Measurements from ENCODE around the gene ANKDD1A. TPM values are rescaled to one million over a fixed set of nuclear protein-coding genes. Genes with fewer than 3 reads are reported as not detected.

Gene ANKDD1A
- total RNA-seq, 1 donor from 2014 or later: 25.5 TPM

DNA sequence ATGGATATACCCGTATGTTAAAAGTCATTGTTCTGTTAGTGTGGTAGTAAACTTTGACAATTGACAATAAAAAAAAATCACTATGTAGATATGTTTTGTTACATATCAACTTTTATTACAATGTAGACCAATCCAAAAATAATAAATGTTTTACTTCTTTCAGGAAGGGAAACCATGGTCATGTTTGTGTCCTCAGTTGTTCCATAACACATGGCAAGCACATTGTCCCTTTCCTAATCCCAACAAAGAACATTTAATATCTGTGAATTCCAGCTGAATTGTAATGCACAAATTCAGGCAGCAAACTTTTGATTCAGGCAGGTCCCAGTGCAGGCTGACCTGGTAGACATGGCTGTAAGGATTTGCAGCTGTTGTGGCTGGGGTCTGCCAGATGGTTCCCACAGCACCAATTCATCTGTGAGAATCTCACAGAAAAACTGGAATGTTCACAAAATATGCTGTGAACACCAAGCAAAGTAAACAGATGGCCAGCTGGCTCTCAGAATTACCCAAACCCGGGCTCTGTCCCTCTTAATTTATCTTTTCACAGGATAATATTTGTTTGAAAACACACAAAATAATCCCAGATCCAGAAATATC lies 79.9 kb downstream of the ANKDD1A start:
- intact Hi-C loops (cut with DNase I): no loop called here
- no peak for ATAC-seq

DNA sequence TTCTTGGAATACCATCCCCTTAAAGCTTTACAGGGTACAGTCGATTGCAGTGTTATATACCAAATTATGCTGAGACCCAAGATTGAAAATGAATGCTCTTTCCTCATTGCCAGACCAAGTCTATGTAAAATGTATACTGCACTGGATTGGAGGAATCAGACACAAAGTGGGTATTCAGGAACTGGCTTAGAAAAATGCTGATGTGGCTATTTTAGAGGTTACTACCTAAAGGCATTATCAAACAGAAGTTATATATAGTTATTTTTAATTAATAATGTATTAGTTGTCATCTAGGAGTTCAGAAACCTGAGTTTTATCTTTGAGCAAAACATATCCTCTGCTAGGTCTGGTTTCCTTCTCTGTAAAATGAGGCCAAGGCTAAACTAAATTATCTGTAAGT lies 81.6 kb downstream of the ANKDD1A start:
- ATAC-seq: no peak
- intact Hi-C loops (cut with DNase I): no loop called here
- no peak for DNase-seq (ENCODE audit: low spot score)

More for the DNA sequence above, 79.9 kb downstream of the ANKDD1A start:
- no peak for DNase-seq (ENCODE audit: low spot score)

DNA sequence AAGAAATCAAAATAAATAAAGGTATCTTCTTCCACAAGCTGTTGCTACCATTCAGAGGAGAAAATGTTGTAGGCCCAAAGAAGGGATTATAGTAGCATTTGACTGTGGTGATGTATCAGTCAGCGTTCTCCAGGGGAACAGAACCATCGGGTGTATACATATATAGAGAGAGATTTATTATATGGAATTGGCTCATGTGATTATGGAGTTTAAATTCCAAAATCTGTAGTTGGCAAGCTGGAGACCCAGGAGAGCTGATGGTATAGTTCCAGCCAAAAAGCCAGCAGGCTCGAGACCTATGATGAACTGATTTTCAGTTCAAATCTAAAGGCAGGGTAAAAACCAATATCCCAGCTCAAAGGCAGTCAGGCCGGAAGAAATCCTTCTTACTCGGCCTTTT lies 85.4 kb downstream of the ANKDD1A start:
- intact Hi-C loops (cut with DNase I): no loop called here
- DNase-seq (ENCODE audit: low spot score) (no peak), ATAC-seq (no peak)

GRCh38 chr15:64997745-64998375 lies 86.2 kb downstream of the ANKDD1A start:
- ATAC-seq: no peak
- intact Hi-C loops (cut with DNase I): no loop called here
- no peak for DNase-seq (ENCODE audit: low spot score)

DNA sequence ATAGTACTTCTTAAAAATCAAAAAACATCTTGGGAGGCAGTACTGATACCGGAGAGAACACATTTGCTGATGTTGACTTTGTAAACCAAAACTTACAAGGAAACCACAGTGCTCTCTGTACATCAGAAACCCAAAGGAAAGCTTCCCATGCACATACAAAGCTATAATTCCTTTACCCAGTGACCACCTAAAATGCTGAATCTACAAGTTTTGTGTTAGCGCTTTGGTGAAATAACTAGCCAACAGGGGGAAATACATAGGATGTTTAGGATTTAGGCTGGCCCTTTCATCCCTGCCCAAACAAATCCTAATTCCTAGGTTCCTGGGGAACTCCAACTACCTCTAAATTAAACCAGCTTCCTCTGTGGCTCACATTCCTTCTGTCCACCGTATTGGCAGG lies 93.3 kb downstream of the ANKDD1A start:
- no peak for ATAC-seq
- intact Hi-C loops (cut with DNase I): no loop called here
- DNase-seq (ENCODE audit: low spot score): no peak

DNA sequence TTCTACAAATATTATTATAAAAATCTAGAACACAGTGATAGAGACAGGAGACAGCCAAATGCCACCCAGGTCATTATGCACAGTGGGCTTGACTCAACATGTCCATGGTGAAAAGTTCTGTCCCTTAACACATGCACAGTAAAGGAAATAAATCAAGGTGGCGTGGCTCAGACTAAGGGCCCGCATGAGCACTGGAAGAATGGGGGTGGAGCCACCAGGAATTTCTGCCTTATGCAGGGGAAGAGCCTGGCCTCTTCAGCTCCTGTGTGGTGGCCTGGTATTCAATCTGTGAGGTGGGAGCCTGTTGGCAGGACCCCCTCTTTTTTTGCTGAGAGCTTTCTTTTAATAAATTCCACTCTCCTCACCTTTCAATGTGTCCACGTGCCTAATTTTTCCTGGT lies 95.2 kb downstream of the ANKDD1A start:
- ATAC-seq: no peak
- no peak for DNase-seq (ENCODE audit: low spot score)
- intact Hi-C loops (cut with DNase I): no loop called here

Other genes with a start within 250 kb of the ANKDD1A start
- gene RBPMS2, start 136.3 kb upstream of the ANKDD1A start, total RNA-seq: 14.2 TPM
- 0.76 TPM for gene PIF1, start 86.3 kb upstream of the ANKDD1A start, total RNA-seq
- 62.9 TPM for gene PLEKHO2, start 70.0 kb upstream of the ANKDD1A start, total RNA-seq
- gene SPG21, start 78.0 kb downstream of the ANKDD1A start, total RNA-seq: 73.6 TPM
- 15.1 TPM for gene MTFMT, start 117.7 kb downstream of the ANKDD1A start, total RNA-seq
- gene SLC51B, start 133.5 kb downstream of the ANKDD1A start, total RNA-seq: 0.53 TPM
- gene RASL12, start 156.1 kb downstream of the ANKDD1A start, total RNA-seq: 23.0 TPM
- 0.27 TPM for gene KBTBD13, start 164.8 kb downstream of the ANKDD1A start, total RNA-seq
- gene UBAP1L, start 203.3 kb downstream of the ANKDD1A start, total RNA-seq: 13.4 TPM
- 29.6 TPM for gene PDCD7, start 221.9 kb downstream of the ANKDD1A start, total RNA-seq